ENCODE data around the gene STK32A. TPM values are rescaled to one million over a fixed set of nuclear protein-coding genes. Genes with fewer than 3 reads are reported as not detected.

The STK32A gene
- total and polyA plus RNA-seq, 4 experiments from 2014 or later: not detected

DNA sequence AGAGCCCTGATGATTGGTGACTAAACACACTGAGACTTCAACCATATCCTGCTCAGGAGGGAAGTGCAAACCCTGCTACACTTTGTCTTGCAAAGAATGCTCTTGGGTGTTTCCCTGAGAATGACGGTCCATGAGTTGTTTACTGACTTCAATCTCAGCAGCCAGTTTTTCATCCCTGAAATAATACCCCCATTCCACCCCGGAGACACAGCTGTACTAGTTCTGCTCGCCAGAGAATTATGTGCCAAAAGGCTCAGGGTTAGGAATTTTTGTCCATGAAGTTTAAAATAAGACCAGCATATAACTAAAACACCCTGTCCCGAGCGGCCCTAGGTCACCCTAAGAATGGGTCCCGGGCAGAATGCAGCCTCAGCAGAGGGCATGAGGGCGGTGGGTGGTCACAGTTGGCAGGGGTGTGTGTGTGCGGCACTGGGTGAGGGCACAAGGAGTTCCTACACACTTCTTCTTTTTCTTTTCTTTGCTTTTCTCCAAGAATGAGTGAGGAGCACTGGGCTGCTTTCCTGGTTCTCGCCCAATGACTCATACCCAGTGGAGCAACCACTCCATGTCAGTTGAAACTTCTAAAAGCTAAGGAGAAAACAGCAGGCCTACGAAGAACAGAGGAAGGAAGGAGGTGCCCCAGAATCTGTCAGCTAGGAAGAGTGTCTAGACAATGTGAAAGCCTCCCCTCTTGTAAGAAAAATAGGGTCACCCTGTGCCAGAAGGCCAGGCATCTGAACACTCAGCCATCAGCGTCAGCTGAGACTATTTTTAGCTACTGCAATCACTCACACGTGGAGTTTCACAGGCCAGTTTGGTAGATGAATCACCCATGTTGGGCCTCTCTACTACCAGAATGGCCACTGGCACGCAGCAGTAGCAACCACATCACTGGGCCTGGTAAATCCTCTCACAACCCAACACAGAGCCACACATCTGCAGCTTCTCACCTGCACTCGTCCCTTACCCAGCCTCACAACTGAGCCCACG lies 169.1 kb downstream of the STK32A start:
- no peaks in the 10 kb centered on the region for H3K27me3 ChIP-seq (ENCODE audit: insufficient read depth, low read length)
- Mint-ChIP-seq H3K27ac (no peak overlapping the region), H3K4me3 (no peak overlapping the region), H3K9me3 (no peaks in the 10 kb centered on the region), H3K4me1 (no peaks in the 10 kb centered on the region), H3K36me3 (no peaks in the 10 kb centered on the region), H3K27me3 (no peaks in the 10 kb centered on the region)
- H3K9me3 ChIP-seq (ENCODE audit: control insufficient read depth in 1 of 2, low read length in 2 of 2): no peaks in the 10 kb centered on the region
- H3K36me3 ChIP-seq (ENCODE audit: insufficient read depth, low read length): no peaks in the 10 kb centered on the region
- ChIA-PET CTCF (ENCODE audit: partially characterized antibody) (no interaction called here), POLR2A (ENCODE audit: partially characterized antibody) (no interaction called here)
- H3K4me3 ChIP-seq (ENCODE audit: low read length in 2 of 2): no peak overlapping the region
- no peak for DNase-seq
- H3K27ac ChIP-seq (ENCODE audit: low read depth, low read length): no peak overlapping the region
- intact Hi-C loops (cut with micrococcal nuclease): no loop called here
- H3K4me1 ChIP-seq (ENCODE audit: insufficient read depth, low read length): no peaks in the 10 kb centered on the region

GRCh38 chr5:147404706-147405105 lies 169.9 kb downstream of the STK32A start:
- no peak for DNase-seq
- Histone ChIP-seq H3K27me3 (ENCODE audit: insufficient read depth, low read length) (no peaks in the 10 kb centered on the region), H3K27ac (ENCODE audit: low read depth, low read length) (no peak overlapping the region), H3K9me3 (ENCODE audit: control insufficient read depth in 1 of 2, low read length in 2 of 2) (no peaks in the 10 kb centered on the region), H3K4me3 (ENCODE audit: low read length in 2 of 2) (no peak overlapping the region), H3K36me3 (ENCODE audit: insufficient read depth, low read length) (no peaks in the 10 kb centered on the region), H3K4me1 (ENCODE audit: insufficient read depth, low read length) (no peaks in the 10 kb centered on the region)
- Mint-ChIP-seq H3K27me3 (no peaks in the 10 kb centered on the region), H3K27ac (no peak overlapping the region), H3K4me1 (no peaks in the 10 kb centered on the region), H3K36me3 (no peaks in the 10 kb centered on the region), H3K4me3 (no peak overlapping the region), H3K9me3 (no peaks in the 10 kb centered on the region)
- ChIA-PET POLR2A (ENCODE audit: partially characterized antibody) (no interaction called here), CTCF (ENCODE audit: partially characterized antibody) (no interaction called here)
- intact Hi-C loops (cut with micrococcal nuclease): no loop called here

DNA sequence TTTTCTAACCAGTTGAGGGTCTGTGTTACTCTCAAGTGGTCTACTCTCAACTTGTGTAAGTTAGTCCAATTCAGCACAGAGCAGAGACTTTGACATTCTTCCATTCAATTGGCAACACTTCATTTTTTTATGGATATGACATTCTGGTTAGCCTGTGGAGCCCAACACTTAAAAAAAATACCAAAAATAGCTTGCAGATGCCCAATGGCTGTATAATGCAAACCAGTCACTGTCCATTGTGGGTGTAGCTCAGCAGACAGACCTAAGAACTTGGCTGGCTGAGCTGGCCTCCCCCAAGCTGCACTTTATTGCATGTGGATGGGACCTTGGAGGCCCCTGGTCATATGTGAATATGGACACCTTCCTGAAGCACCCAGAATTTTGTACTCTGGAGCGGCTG lies 171.8 kb downstream of the STK32A start:
- H3K9me3 Mint-ChIP-seq: no peaks in the 10 kb centered on the region
- Histone ChIP-seq H3K36me3 (ENCODE audit: insufficient read depth, low read length) (no peaks in the 10 kb centered on the region), H3K27me3 (ENCODE audit: insufficient read depth, low read length) (no peaks in the 10 kb centered on the region), H3K4me1 (ENCODE audit: insufficient read depth, low read length) (no peaks in the 10 kb centered on the region), H3K4me3 (ENCODE audit: low read length in 2 of 2) (no peak overlapping the region), H3K27ac (ENCODE audit: low read depth, low read length) (no peak overlapping the region), H3K9me3 (ENCODE audit: control insufficient read depth in 1 of 2, low read length in 2 of 2) (no peaks in the 10 kb centered on the region)
- H3K4me3 Mint-ChIP-seq: no peak overlapping the region
- H3K27me3 Mint-ChIP-seq: no peaks in the 10 kb centered on the region
- no peaks in the 10 kb centered on the region for H3K36me3 Mint-ChIP-seq
- H3K4me1 Mint-ChIP-seq: no peaks in the 10 kb centered on the region
- no peak overlapping the region for H3K27ac Mint-ChIP-seq
- intact Hi-C loops (cut with micrococcal nuclease): no loop called here
- ChIA-PET CTCF (ENCODE audit: partially characterized antibody) (no interaction called here), POLR2A (ENCODE audit: partially characterized antibody) (no interaction called here)
- no peak for DNase-seq

GRCh38 chr5:147407094-147407681 lies 172.4 kb downstream of the STK32A start:
- no peaks in the 10 kb centered on the region for H3K4me1 ChIP-seq (ENCODE audit: insufficient read depth, low read length)
- no peak for DNase-seq
- no peak overlapping the region for H3K4me3 ChIP-seq (ENCODE audit: low read length in 2 of 2)
- CTCF ChIA-PET (ENCODE audit: partially characterized antibody): no interaction called here
- POLR2A ChIA-PET (ENCODE audit: partially characterized antibody): no interaction called here
- H3K27ac ChIP-seq (ENCODE audit: low read depth, low read length): no peak overlapping the region
- intact Hi-C loops (cut with micrococcal nuclease): no loop called here
- no peaks in the 10 kb centered on the region for H3K9me3 Mint-ChIP-seq
- H3K9me3 ChIP-seq (ENCODE audit: control insufficient read depth in 1 of 2, low read length in 2 of 2): no peaks in the 10 kb centered on the region
- H3K36me3 ChIP-seq (ENCODE audit: insufficient read depth, low read length): no peaks in the 10 kb centered on the region
- no peak overlapping the region for H3K4me3 Mint-ChIP-seq
- H3K4me1 Mint-ChIP-seq: no peaks in the 10 kb centered on the region
- H3K27me3 Mint-ChIP-seq: peaks cover 0 to under 1% of the 10 kb centered on the region in 2 donors
- H3K27me3 ChIP-seq (ENCODE audit: insufficient read depth, low read length): no peaks in the 10 kb centered on the region
- no peaks in the 10 kb centered on the region for H3K36me3 Mint-ChIP-seq
- no peak overlapping the region for H3K27ac Mint-ChIP-seq

DNA sequence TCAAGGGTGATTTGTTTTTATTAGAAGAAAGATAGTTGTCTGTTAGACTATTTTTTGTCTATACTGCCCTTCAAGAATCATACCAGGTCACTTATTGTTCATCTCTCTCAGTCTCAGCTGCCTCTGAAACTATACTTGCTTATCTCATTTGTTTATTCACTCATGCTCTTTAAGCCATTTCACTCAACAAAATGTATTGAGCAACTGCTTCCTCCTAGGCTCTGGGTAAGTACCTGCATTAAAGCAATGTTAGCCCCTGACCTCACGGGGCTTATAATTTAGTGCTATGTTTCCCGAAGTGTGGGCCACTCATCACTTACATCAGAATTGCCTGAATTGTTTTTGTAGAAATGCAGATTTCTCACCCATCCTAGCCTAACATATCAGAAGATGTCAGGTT lies 174.2 kb downstream of the STK32A start:
- ChIA-PET CTCF (ENCODE audit: partially characterized antibody) (no interaction called here), POLR2A (ENCODE audit: partially characterized antibody) (no interaction called here)
- Mint-ChIP-seq H3K27me3 (peaks cover 0 to 1% of the 10 kb centered on the region in 2 donors), H3K4me1 (no peaks in the 10 kb centered on the region), H3K4me3 (no peak overlapping the region), H3K36me3 (no peaks in the 10 kb centered on the region), H3K9me3 (no peaks in the 10 kb centered on the region), H3K27ac (no peak overlapping the region)
- Histone ChIP-seq H3K27ac (ENCODE audit: low read depth, low read length) (no peak overlapping the region), H3K27me3 (ENCODE audit: insufficient read depth, low read length) (no peaks in the 10 kb centered on the region), H3K4me1 (ENCODE audit: insufficient read depth, low read length) (no peaks in the 10 kb centered on the region), H3K4me3 (ENCODE audit: low read length in 2 of 2) (no peak overlapping the region), H3K9me3 (ENCODE audit: control insufficient read depth in 1 of 2, low read length in 2 of 2) (no peaks in the 10 kb centered on the region), H3K36me3 (ENCODE audit: insufficient read depth, low read length) (no peaks in the 10 kb centered on the region)
- intact Hi-C loops (cut with micrococcal nuclease): no loop called here
- no peak for DNase-seq

DNA sequence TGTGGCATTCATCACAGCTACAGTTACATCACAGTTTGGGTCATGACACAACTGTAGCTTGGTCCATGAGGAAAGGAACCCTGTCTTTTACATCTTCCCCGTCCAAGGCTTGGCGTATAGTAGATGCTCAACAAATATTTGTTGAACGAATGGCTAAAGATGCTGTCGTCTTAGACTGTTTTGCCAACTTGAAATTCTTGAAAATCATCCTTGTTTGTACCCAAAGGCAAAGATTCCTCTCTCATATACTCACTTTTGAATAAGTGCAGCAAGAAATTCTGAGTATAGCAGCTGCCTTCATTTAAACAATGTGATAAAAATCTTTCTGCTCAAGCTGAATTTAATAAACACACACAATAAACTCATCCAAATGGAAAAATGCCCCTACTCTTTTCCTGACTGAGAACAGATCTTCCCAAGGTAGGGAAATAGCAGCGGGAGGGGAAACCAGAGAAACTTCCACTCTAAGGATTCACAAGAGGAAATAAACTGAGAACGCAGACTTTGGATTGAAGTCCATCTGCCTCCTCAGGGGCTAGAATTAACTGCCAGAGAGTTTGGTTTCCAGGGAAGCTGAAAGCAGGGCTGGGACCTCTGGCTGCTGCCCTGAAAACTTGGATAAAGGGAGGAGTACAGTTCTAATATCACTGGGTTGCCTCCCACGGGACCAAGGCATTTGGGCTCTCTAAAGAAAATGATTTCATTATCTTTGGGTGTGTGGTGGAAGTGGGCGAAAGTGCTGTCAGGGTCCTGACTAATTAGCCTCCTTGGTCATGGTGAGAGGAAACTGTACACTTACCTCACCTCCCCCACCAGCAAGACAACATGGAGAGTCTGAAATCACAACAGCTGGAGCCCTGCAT lies 175.9 kb downstream of the STK32A start:
- no peak for DNase-seq
- no peaks in the 10 kb centered on the region for H3K9me3 Mint-ChIP-seq

More for the DNA sequence above, 175.9 kb downstream of the STK32A start:
- CTCF ChIA-PET (ENCODE audit: partially characterized antibody): no interaction called here
- Histone ChIP-seq H3K4me1 (ENCODE audit: insufficient read depth, low read length) (no peaks in the 10 kb centered on the region), H3K27ac (ENCODE audit: low read depth, low read length) (no peak overlapping the region), H3K9me3 (ENCODE audit: control insufficient read depth in 1 of 2, low read length in 2 of 2) (no peaks in the 10 kb centered on the region), H3K36me3 (ENCODE audit: insufficient read depth, low read length) (no peaks in the 10 kb centered on the region), H3K27me3 (ENCODE audit: insufficient read depth, low read length) (no peaks in the 10 kb centered on the region), H3K4me3 (ENCODE audit: low read length in 2 of 2) (no peak overlapping the region)
- H3K27ac Mint-ChIP-seq: no peak overlapping the region
- no peak overlapping the region for H3K4me3 Mint-ChIP-seq
- no peaks in the 10 kb centered on the region for H3K36me3 Mint-ChIP-seq
- H3K4me1 Mint-ChIP-seq: no peaks in the 10 kb centered on the region
- POLR2A ChIA-PET (ENCODE audit: partially characterized antibody): no interaction called here
- peaks cover 1 to 2% of the 10 kb centered on the region in 2 donors for H3K27me3 Mint-ChIP-seq
- intact Hi-C loops (cut with micrococcal nuclease): no loop called here
